Thyroid gland (tissue), 4 donors: ENCODE measurements around the gene SCRN3.
A peak's percentile ranks its signal among the peaks of the same experiment; 100 is the strongest.

Experiments
- POLR2A ChIP-seq, 2 donors: fragments of 450-650 bp; IDR thresholded peaks; one replicate each; pipeline ENCODE4 v1.6.1; 2017; ENCODE audit warnings: antibody characterized with exemption in 2 of 2, mild to moderate bottlenecking in 2 of 2, moderate library complexity in 1 of 2
- TF ChIP-seq, protein P1 (sequence below), 6 experiments: fragments of 200-600 bp in 3 of 6; fragments of 450-650 bp in 3 of 6; sonication (generic) in 3 of 6; IDR thresholded peaks; one replicate each; pipeline ENCODE4 v1.5.1; 2016 to 2019; ENCODE audit warnings: antibody characterized with exemption in 6 of 6, mild to moderate bottlenecking in 2 of 6, inconsistent platforms in 1 of 6, moderate library complexity in 1 of 6

GRCh38 chr2:174395969-174396630, 570 bp downstream of the SCRN3 start:
- TF ChIP-seq, protein P1, sequence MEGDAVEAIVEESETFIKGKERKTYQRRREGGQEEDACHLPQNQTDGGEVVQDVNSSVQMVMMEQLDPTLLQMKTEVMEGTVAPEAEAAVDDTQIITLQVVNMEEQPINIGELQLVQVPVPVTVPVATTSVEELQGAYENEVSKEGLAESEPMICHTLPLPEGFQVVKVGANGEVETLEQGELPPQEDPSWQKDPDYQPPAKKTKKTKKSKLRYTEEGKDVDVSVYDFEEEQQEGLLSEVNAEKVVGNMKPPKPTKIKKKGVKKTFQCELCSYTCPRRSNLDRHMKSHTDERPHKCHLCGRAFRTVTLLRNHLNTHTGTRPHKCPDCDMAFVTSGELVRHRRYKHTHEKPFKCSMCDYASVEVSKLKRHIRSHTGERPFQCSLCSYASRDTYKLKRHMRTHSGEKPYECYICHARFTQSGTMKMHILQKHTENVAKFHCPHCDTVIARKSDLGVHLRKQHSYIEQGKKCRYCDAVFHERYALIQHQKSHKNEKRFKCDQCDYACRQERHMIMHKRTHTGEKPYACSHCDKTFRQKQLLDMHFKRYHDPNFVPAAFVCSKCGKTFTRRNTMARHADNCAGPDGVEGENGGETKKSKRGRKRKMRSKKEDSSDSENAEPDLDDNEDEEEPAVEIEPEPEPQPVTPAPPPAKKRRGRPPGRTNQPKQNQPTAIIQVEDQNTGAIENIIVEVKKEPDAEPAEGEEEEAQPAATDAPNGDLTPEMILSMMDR (IDR thresholded peaks at IDR 0.05) = no peak
- TF ChIP-seq POLR2A (IDR thresholded peaks at IDR 0.05) = peak in 1 of 2 donors; percentile 5
